ENCODE results near the gene KIF4A.

Gene KIF4A

DNA sequence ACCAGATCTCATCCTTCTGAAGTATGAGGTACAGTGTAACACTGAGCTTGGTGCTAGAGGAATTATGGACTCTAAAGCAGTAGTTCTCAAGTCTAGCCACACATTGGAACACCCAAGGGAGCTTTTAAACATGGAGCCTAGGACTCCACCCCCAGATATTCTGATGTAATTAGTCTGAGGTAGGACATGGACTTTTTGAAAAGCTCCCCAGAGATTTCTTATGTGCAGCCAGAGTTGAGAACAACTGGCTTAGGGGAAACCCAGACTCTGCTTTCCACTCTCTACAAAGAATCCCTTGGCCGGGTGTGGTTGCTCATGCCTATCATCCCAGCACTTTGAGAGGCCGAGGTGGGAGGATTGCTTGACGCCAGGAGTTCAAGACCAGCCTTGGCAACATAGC, 121.6 kb downstream of the KIF4A start:
- H3K36me3 ChIP-seq (ENCODE audit: control insufficient read depth, insufficient read depth, low read length) = no peaks in the 10 kb centered on the region
- H3K4me3 ChIP-seq (replicated peaks; ENCODE audit: low read depth, low read length) = no peak overlapping the region
- TF ChIP-seq, protein P1, sequence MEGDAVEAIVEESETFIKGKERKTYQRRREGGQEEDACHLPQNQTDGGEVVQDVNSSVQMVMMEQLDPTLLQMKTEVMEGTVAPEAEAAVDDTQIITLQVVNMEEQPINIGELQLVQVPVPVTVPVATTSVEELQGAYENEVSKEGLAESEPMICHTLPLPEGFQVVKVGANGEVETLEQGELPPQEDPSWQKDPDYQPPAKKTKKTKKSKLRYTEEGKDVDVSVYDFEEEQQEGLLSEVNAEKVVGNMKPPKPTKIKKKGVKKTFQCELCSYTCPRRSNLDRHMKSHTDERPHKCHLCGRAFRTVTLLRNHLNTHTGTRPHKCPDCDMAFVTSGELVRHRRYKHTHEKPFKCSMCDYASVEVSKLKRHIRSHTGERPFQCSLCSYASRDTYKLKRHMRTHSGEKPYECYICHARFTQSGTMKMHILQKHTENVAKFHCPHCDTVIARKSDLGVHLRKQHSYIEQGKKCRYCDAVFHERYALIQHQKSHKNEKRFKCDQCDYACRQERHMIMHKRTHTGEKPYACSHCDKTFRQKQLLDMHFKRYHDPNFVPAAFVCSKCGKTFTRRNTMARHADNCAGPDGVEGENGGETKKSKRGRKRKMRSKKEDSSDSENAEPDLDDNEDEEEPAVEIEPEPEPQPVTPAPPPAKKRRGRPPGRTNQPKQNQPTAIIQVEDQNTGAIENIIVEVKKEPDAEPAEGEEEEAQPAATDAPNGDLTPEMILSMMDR (IDR thresholded peaks at IDR 0.05; ENCODE audit: insufficient read depth, low read length, poor library complexity, severe bottlenecking) = no peak
- no peak for DNase-seq (ENCODE audit: extremely low read depth, insufficient read length)
- no peaks in the 10 kb centered on the region for H3K27me3 ChIP-seq (replicated peaks; ENCODE audit: control insufficient read depth, insufficient read depth, low read length)

DNA sequence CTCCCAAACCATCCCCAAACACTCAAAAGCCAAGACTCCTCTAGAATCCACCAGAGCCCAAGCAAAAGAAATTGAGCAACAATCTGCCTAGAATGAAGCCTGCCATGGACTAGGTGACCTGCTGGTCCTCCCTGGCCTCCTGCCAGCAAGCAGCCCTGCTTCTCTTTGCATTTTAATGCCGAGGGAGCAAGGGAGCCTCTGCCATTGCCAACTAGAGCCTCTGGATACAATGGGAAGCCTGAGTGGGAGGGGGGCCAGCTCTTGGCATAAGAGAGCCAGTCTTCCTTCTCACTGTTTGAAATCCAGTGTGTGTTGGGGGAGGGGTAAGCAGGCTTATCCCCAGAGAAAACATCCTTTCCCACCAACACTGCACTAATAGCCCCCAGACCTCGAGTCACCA, 131.7 kb downstream of the KIF4A start:
- TF ChIP-seq, protein P1 (IDR thresholded peaks at IDR 0.05; ENCODE audit: insufficient read depth, low read length, poor library complexity, severe bottlenecking) = no peak
- no peaks in the 10 kb centered on the region for H3K36me3 ChIP-seq (ENCODE audit: control insufficient read depth, insufficient read depth, low read length)
- DNase-seq (ENCODE audit: extremely low read depth, insufficient read length) = no peak
- H3K27me3 ChIP-seq (replicated peaks; ENCODE audit: control insufficient read depth, insufficient read depth, low read length) = no peaks in the 10 kb centered on the region
- no peak overlapping the region for H3K4me3 ChIP-seq (replicated peaks; ENCODE audit: low read depth, low read length)

DNA sequence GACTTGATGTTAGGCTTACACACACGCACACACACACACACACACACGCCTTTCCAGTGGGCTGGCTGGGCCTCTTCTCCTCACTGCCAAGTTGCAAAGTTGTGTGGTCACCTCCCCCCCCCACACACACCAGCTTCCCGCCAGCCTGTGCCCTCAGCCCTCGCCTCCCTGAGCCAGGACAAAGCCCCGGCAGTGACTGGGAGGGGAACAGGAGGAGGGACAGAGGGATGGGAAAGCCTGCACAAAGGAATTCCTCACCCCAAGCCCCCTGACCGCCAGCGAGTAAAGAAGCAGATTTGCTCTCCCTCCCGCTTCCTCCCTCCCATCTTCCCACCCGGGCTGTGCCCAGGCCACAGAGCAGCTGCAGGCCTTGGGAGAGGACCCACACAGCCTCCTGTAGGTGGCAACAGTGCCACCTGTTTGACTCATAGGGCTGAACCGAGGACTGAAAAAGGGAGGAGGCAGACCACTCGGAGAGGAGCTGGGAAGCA, 133.0 kb downstream of the KIF4A start, which contains the start of gene GDPD2:
GDPD2 (plus strand) TSS at position 464 of the 491 bp plus-strand sequence. CDS start 1,671 bp downstream, outside the sequence.
- DNase-seq (ENCODE audit: extremely low read depth, insufficient read length) = no peak
- no peaks in the 10 kb centered on the region for H3K36me3 ChIP-seq (ENCODE audit: control insufficient read depth, insufficient read depth, low read length)
- H3K27me3 ChIP-seq (replicated peaks; ENCODE audit: control insufficient read depth, insufficient read depth, low read length) = no peaks in the 10 kb centered on the region
- TF ChIP-seq, protein P1 (IDR thresholded peaks at IDR 0.05; ENCODE audit: insufficient read depth, low read length, poor library complexity, severe bottlenecking) = no peak
- H3K4me3 ChIP-seq (replicated peaks; ENCODE audit: low read depth, low read length) = no peak within 1 kb of the TSS

DNA sequence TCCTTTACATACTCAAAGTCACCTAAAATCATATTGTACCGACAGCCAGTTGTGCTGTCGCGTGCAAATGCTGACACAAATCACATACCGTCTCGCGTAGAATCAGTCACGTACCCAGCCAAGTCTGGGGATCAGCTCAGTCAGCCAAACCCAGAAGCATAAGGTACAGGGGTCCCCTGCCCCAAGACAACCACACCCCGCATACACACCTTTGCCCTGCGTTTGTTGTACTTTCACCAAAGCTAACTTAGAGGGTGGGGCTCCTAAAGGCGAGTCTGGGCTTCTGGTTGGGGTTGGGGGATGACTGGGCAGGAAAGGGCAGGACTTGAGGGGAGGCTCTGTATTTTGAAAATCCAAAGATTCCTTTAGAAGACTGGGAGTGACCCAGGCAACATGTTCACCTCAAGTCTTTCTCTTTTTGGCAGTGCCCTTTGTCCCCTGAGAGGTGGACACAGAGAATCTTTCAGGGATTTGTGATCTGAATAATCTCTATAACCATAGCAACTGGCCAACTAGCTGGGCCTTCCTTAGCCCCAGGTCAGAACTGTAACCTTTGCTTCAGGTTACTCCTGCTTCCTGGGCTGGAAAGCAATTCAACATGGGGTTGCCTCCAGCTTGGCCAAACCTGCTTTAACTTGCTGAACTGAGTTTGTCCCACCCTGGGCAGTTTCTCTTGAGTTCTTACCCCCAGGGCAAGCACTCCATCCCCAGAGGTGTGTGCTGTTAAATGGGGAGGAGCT, 134.2 kb downstream of the KIF4A start:
- Histone ChIP-seq H3K36me3 (ENCODE audit: control insufficient read depth, insufficient read depth, low read length) (no peaks in the 10 kb centered on the region), H3K4me3 (replicated peaks; ENCODE audit: low read depth, low read length) (no peak overlapping the region)
- DNase-seq (ENCODE audit: extremely low read depth, insufficient read length) = no peak

DNA sequence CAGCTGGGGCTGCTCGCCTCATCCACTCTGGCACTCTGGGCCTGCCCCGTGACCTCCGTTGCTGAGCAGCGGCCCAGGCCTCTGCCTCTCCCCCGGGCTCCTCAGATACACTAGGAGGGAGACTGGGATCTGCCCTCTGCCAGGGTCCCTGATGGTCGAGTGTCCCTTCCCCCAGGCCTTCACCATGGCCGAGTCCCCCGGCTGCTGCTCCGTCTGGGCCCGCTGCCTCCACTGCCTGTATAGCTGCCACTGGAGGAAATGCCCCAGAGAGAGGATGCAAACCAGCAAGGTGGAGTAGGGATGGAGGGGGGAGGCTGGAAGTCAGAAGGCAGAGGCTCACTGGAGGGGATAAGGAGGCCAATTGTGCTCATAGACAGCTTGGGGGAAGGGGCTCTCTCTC, 134.9 kb downstream of the KIF4A start:
- TF ChIP-seq, protein P1 (IDR thresholded peaks at IDR 0.05; ENCODE audit: insufficient read depth, low read length, poor library complexity, severe bottlenecking) = no peak
- H3K4me3 ChIP-seq (replicated peaks; ENCODE audit: low read depth, low read length) = no peak overlapping the region
- no peak for DNase-seq (ENCODE audit: extremely low read depth, insufficient read length)
- no peaks in the 10 kb centered on the region for H3K27me3 ChIP-seq (replicated peaks; ENCODE audit: control insufficient read depth, insufficient read depth, low read length)
- no peaks in the 10 kb centered on the region for H3K36me3 ChIP-seq (ENCODE audit: control insufficient read depth, insufficient read depth, low read length)

More for the DNA sequence above, 134.2 kb downstream of the KIF4A start:
- H3K27me3 ChIP-seq (replicated peaks; ENCODE audit: control insufficient read depth, insufficient read depth, low read length) = no peaks in the 10 kb centered on the region
- TF ChIP-seq, protein P1 (IDR thresholded peaks at IDR 0.05; ENCODE audit: insufficient read depth, low read length, poor library complexity, severe bottlenecking) = no peak
